Measurements from ENCODE around the gene PPBP. TPM values are rescaled to one million over a fixed set of nuclear protein-coding genes. Genes with fewer than 3 reads are reported as not detected.

Gene PPBP
- total and polyA plus RNA-seq, 4 donors, result 0.67 to 55.0 (median 1.4) TPM

- no peaks in the 10 kb centered on the region for H3K27me3 ChIP-seq (ENCODE audit: control insufficient read depth in 4 of 4, insufficient read depth in 4 of 4, low read length in 3 of 4)
- no peak overlapping the region for H3K27ac ChIP-seq (ENCODE audit: low read depth in 1 of 2, low read length in 2 of 2)
- TF ChIP-seq CTCF (IDR thresholded peaks at IDR 0.05; ENCODE audit: low read depth, low read length, missing input control), result no peak
- no peak for TF ChIP-seq ZBTB33 (IDR thresholded peaks at IDR 0.05)
- TF ChIP-seq JUND (IDR thresholded peaks at IDR 0.05), result no peak
- TF ChIP-seq HNF4A (conservative IDR thresholded peaks at IDR 0.05), result no peak
- no peak for TF ChIP-seq SP1 (IDR thresholded peaks at IDR 0.05)
- no peaks in the 10 kb centered on the region for H3K9me3 ChIP-seq (ENCODE audit: control insufficient read depth in 4 of 4, low read length in 3 of 4)
- no peaks in the 10 kb centered on the region for H3K36me3 ChIP-seq (ENCODE audit: control insufficient read depth in 4 of 4, insufficient read depth in 3 of 4, low read depth in 1 of 4, low read length in 3 of 4)
- H3K9ac ChIP-seq (ENCODE audit: low read depth in 1 of 2, low read length in 2 of 2), result no peak overlapping the region
- no peak for DNase-seq (ENCODE audit: low spot score)
- WGBS, result 58% methylated on average over 2 of the region's 2 CpGs
- no peaks in the 10 kb centered on the region for H3K4me1 ChIP-seq (ENCODE audit: control insufficient read depth in 4 of 4, insufficient read depth in 4 of 4, low read length in 3 of 4)
- no peak overlapping the region for H3K4me3 ChIP-seq (ENCODE audit: low read depth in 1 of 3, low read length in 3 of 3)
Observed at GRCh38 chr4:74013264-74013663, 25.3 kb upstream of the PPBP start.

- TF ChIP-seq TAF1 (conservative IDR thresholded peaks at IDR 0.05) (no peak), GABPA (IDR thresholded peaks at IDR 0.05 in 1 of 2, conservative IDR thresholded peaks at IDR 0.05 in 1 of 2) (no peak), MAX (IDR thresholded peaks at IDR 0.05) (no peak), ZBTB33 (IDR thresholded peaks at IDR 0.05) (no peak), YY1 (IDR thresholded peaks at IDR 0.05) (no peak), RAD21 (IDR thresholded peaks at IDR 0.05) (no peak), FOXA1 (IDR thresholded peaks at IDR 0.05) (no peak), NR2F2 (IDR thresholded peaks at IDR 0.05) (no peak), EGR1 (IDR thresholded peaks at IDR 0.05; ENCODE audit: low read depth in 2 of 2) (no peak), RXRA (IDR thresholded peaks at IDR 0.05) (no peak)
- H3K4me3 ChIP-seq (ENCODE audit: low read depth in 1 of 3, low read length in 3 of 3), result no peak overlapping the region
- no peaks in the 10 kb centered on the region for H3K27me3 ChIP-seq (ENCODE audit: control insufficient read depth in 4 of 4, insufficient read depth in 4 of 4, low read length in 3 of 4)
- H3K4me1 ChIP-seq (ENCODE audit: control insufficient read depth in 4 of 4, insufficient read depth in 4 of 4, low read length in 3 of 4), result no peaks in the 10 kb centered on the region
- no peak overlapping the region for H3K27ac ChIP-seq (ENCODE audit: low read depth in 1 of 2, low read length in 2 of 2)
- H3K36me3 ChIP-seq (ENCODE audit: control insufficient read depth in 4 of 4, insufficient read depth in 3 of 4, low read depth in 1 of 4, low read length in 3 of 4), result no peaks in the 10 kb centered on the region
- 82% methylated on average over 4 of the region's 4 CpGs for WGBS
- H3K9ac ChIP-seq (ENCODE audit: low read depth in 1 of 2, low read length in 2 of 2), result no peak overlapping the region
- no peak for DNase-seq (ENCODE audit: low spot score)
- no peaks in the 10 kb centered on the region for H3K9me3 ChIP-seq (ENCODE audit: control insufficient read depth in 4 of 4, low read length in 3 of 4)
Observed at GRCh38 chr4:74012130-74012529, 24.1 kb upstream of the PPBP start.
